HG03354 (cell line): ENCODE results near the gene LEKR1.
"Not testable (repeated sequence)": the region's sequence is repeated elsewhere in the genome, so short reads cannot be mapped to it uniquely, and the experiment has no call there.

ENCODE experiments used
- ATAC-seq: cut with Tn5 transposase; IDR thresholded peaks from one replicate; pipeline ENCODE4 v1.9.1; 2021; ENCODE audit warnings: mild to moderate bottlenecking; ENCODE audit not compliant: unreplicated experiment, poor library complexity, severe bottlenecking

LEKR1 gene

DNA sequence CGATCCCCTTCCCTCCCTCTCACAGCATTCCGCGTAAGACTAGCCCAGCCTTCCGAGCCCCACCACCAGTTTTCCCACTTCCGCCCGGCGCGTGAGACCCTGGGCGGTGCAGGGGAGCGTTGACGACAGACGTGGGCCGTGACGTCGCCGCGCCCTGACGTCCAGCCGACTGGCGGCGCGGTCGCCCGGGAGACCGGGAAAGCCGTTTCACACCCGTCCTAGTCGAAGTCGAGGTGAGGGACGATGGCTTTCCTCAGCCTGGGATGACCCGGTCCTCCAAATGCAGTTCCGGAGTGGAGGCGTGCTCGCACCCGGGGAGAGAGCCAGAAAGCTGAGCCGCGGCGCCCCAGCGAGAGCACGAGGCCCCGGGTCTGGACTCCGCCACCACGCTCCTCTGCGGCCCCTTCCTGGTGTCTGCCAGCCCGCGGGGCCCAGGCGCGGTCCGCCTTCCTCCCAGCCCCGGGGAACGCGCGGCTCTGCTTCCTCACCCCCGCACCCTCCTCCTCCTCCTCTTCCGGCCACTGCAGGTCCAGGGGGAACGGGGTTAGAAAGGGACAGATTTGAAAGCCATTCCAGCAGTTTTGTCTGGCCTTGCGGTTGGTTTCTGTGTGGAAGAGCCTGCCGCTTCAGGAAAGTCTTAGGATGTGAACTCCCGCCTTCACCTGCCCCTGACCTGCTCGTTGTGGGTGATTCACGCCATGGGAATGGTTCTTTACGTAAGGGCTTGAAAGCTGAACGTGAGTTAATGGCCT, at the start of gene LEKR1:
LEKR1 (plus strand) TSS at position 210 of the 752 bp plus-strand sequence. CDS start 2,977 bp downstream, outside the sequence.
- ATAC-seq = peak; percentile 85

DNA sequence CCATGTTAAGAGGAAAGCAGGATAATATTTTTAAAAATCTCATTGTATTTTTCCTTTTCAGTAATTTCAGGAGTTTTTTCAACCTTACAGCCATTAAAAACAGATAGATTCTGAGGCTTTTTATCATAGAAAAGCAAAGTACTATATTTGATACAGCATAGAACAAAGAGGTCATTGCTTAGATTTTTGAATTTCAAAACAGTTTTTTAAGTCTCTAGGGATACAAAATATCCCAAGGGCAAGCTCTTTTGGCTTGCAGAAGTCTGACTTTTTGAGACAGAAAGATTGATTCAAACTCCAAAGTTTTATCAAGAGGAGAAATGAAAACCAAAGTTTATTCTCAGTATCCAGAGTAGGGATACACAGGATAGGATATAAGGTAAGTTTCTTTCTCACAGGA, 49.3 kb upstream of the LEKR1 start:
- ATAC-seq = no peak

DNA sequence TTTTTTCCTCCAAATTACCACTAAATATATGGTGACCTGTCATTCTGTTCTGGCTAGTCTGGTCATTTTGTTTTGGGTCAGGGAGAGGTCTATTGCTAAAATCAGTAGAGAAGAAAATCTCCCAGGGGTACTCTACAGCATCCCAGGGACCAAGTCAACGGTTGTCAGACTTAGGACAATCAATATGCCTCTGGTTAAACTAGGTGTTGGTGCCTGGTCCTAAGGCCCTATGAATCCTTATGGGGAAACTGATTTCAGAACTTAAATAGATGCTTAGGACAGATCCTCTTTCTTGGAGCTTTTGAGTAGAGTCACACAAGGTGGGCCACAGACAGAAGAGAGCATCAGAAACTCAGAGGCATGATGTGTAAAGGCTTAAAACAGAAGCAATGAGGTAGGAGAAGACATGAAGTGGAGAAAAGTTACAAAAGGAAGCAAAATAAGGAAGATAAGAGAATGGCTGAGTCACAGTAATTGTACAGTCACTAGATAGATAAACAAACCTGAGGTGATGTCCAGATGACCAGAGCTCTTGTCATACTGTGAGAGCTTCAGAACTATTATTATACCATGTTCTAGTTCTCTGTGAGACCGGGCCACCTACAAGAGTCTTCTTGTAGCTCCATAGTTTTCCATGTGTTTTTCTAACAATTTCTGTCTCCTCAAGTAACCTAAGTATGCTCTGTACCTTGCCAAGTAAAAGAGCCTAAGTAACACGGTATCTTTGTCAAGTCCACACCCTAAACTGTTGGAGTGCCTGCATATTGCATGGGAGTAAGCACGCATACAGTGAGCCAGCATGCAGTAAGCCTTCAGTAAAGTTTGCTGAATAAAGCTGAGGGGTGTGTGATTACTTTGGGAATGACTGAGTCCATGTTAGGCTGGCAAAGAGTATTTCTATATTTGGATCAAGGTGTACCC, 44.6 kb upstream of the LEKR1 start:
- no peak for ATAC-seq

DNA sequence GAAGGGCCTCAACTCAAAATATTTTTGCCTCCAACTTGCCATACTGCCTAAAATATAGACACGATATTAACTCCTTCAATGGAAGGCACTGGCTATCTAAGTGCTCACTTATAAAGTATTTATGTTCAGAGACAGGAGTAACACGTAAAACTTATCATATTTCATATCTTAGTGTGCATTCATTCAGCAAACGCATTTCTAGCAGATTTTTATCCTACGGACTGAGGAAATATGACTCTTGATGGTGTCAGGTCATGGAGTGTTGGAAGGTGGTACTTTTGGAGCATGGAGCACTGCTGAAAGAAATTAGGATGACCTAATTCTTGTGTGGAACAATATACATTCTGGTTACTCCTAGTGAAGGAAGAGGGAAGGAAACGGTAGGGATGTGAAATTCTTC, 43.8 kb upstream of the LEKR1 start:
- ATAC-seq = no peak

DNA sequence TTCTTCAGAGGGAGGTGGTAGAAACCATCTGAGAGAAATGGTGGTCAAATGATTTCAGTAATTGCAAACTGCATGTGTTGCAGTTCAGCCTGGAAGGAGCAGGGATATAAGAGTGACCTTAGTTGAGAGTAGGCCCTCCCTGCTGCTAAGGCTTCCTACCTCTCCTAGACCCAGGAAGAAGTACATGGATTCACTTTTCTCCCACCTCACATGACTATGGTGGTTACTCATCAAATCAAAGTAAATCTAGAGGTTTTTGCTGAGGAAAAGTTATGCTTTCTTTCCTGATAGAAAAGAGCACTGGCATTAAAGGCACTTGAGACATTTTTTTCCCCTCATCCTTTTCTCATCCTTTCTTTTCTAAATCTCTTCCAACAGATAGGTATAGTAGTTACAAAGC, 43.2 kb upstream of the LEKR1 start:
- ATAC-seq = no peak

DNA sequence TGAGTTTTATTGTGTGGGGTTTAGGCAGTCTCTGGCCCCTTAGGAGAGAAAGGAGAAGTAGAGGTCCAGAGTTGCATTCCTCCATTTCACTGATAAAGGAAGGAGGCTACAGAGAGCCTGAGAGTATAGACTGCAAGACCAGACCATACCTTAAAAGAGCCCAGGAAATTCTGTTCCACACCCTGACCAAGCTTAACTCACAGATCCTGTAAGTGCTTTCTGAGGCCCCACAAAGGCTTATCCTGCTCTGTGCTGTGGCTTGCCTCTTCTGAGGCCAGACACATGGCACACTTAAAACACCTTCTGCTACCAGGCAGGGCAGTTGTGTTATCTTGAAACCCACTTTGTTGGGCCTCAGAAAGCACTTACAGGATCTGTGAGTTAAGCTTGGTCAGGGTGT, 39.2 kb upstream of the LEKR1 start:
- ATAC-seq = no peak

DNA sequence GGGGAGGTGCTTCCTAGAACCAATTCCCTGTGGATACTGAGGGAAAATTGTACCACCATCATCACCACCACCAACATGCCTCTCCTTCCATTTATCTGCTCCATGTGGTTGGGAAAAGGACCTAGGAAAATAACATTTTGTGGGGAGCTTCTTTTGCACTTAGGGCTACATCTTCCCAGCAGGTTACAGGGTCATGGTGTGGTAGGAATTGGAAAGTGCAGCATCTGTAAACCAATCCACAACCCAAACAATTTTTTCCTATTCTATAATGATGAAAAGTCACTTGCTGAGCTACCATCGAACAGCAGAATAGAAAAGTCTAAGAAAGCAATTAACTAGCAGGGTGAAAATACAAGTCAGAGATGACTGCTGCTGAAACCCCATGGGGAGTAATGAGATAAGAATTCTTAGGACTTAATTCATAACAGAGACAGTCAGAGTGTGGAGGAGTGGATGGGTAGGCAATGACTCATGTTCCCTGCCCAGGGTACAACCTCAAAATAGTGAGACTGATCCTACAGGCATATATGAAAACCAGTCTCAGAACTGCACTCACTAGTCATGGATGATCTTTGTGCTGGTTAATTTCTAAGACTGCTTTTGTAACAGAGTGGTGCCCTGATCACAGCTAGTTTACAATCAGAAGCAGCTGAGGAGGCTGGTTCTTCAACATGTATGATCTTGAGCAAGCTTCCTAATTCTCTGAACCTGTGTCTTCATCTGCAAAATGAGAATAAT, 38.1 kb upstream of the LEKR1 start:
- peak; percentile 67 for ATAC-seq

DNA sequence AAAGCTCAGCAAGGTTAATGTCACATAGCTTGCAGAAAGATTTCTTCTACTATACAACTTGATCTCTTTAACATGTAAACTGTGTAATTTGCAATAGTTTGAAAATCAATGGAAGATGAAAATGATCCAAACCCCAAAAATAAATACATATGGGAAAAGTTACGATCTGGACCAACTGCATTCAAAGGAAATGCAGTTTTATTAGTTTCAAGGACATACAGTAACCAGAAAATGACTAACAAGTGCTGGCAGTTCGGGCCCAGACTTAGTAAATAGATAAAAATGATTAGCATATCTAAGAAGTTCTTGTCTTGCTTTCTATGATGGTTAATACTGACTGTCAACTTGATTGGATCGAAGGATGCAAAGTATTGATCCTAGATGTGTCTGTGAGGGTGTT, 37.3 kb upstream of the LEKR1 start:
- ATAC-seq = no peak

DNA sequence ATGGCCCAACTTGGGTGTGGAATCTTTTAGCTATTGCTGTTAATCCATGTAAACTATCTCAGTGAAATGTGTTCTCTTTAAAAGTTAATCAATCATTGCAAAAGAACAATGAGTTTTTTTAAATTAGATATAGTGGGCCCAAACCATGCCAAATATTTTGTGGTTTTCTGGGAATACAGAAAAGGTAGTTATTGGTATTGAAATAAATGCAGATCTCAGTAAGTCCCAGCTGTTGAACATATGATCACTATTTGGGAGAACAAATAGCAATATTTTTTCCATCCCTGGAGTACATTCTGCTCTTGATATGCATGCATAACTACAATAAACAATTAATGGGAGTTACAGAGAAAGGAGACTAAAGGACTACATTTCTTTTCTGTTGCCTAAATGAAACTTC, 36.0 kb upstream of the LEKR1 start:
- no peak for ATAC-seq

DNA sequence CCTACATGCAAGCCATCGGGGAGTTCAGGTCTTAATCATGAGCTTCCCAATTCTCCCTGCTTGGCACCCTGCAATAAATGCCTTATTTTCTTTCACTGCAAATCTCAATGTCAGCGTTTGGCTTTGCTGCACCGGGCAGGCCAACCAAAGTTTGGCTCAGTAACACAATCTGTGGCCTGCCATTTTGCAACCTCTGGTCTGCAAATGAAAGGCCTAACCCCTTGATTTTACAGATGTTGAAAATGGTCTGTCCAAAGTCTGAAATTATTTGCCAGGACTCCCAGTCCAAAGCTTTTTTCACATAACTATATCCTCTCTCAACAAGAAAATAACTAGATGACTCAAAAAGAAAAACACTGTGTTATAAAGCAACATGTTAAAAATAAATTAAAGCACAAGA, 34.0 kb upstream of the LEKR1 start:
- ATAC-seq = no peak

DNA sequence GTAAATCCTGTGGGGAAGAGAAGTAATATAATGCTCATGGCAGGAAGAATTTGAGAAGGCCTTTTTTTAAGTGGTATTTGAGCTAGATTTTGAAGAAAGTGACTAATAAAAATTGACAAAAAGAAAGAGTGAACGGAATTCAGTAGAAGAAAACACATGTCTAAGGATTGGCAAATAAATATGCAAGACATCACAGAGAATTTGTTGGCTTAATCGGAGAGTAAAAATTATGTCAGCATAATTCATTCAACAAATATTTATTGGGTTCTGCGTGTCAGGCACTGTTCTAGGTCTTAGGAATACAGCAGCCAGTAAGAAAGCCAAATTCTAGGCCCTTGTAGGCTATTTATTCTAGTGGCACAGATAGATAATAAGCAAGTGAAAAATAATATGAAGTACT, 33.6 kb upstream of the LEKR1 start:
- no peak for ATAC-seq

DNA sequence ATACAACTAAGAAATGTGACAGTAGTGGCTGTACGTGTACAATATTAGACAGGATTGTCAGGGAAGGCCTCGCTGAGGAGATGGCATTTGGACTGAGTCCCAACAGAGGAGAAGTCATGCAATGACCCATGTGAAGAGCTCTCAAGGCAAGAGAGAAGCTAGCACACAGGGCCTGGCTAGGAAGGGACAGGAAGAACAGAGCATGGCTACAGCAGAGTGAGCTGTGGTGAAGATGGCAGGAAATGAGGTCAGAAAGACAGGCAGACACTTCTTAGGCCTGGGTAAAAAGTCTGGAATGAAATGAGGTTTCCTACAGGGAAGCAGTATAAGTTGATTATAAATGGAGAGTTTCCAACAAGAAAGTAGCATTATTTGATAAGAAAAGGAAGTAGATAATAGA, 33.2 kb upstream of the LEKR1 start:
- ATAC-seq = no peak

DNA sequence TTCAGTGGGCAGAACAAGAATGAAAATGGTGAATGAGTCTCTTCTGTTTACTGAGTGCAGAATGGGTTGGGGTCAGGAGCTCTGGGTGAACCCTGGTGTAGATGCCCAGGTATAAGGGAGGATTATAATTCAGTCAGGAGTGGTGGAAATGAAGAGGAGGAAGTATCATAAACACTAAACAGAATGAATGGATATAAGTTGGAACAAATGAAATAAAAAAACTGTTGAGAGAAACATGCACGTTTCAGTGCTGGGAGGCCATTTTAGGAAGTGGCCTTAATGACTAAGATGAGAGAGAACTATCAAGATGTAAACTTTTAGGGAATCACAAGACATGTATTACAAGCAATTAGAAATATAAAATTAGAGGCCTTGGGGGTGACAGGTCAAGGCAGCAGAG, 32.8 kb upstream of the LEKR1 start:
- no peak for ATAC-seq

DNA sequence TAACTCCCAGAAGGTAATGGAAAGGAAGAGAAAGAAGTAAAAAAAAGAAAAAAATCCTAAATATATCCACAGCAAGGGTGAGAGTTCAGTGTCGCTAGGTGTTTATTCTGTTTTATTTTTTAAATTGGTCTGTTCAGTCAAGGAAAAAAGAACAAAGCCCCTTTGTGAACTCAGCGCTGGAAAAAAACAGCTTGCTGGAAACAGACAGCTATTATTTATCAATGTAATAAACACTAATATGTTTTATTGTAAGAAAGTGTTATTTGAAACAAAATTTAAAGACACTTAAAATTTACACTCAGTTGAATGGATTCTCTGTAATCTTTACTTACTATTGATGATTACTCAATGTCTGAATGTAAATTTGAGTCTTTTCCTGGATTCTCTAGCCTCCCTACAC, 32.3 kb upstream of the LEKR1 start:
- no peak for ATAC-seq

DNA sequence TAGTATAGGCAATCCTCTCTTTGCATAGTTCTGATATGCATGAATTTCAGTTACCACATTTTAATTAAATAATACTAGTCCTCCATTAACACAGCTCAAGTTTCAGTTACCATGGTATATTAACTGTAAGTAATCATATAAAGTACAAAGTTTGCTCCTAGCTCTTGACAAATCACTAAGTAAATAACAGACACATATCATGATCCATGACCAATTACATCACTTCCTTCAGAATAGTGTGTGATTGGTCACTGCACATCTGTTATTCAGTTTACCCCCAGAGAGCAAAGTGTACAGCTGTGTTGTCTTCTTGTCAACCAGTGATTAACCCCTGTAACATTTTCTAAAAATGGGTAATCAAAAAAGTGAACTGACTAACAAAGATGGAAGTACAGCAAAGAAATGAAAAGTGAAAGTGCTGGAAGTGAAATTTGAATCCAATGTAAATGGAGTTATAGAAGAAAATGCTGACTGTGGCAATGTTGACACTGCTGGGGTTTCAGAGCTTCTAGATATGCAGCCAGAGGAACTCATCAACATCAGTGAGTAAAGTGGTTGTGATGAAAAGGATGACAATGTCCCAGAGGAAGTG, 30.2 kb upstream of the LEKR1 start:
- ATAC-seq = peak; percentile 57

DNA sequence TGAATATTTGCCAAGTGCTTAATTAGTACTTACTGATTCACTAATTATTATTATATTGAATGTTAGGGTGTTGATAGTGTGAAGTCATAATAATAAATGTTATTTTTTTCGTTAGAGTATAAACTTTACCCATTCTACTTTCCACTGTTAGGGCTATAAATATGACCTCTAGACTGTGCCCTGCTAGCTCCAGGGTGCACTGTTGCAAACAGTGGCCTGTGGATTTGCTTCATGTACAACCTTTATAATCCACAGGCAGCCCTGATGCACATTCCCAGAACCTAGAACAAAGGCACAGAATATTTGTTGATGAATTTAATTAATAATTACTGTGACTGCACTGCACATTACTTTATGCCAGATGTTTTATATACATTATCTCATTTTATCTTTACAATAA, 28.8 kb upstream of the LEKR1 start:
- no peak for ATAC-seq

DNA sequence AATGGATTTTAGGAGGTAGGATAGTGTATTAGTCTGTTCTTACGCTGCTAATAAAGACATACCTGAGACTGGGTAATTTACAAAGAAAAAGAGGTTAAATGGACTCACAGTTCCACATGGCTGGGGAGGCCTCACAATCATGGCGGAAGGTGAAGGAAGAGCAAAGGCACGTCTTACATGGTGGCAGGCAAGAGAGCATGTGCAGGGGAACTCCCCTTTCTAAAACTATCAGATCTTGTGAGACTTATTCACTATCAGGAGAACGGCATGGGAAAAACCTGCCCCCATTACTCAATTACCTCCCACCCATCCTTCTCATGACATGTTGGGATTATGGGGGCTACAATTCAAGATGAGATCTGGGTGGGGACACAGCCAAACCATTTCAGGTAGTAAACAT, 25.9 kb upstream of the LEKR1 start:
- not testable (repeated sequence) for ATAC-seq

DNA sequence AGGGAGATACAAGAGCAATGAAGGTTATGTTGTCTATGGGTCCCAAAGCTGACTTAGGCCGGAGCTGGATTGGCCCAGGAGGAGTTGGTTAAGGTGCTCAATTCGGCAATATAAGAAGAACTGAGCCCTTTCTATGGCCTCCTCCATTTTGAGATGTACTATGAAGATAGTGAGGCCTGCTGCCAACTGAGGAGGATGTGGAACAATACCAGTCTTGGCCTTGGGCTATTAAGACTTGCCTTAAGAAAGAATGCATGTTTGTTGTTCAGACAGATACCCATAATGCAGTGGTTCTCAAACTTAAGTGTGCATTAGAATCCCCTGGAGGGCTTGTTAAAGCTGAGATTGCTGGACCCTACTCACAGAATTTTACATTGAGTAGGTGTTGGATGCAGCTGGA, 24.4 kb upstream of the LEKR1 start:
- ATAC-seq = no peak

DNA sequence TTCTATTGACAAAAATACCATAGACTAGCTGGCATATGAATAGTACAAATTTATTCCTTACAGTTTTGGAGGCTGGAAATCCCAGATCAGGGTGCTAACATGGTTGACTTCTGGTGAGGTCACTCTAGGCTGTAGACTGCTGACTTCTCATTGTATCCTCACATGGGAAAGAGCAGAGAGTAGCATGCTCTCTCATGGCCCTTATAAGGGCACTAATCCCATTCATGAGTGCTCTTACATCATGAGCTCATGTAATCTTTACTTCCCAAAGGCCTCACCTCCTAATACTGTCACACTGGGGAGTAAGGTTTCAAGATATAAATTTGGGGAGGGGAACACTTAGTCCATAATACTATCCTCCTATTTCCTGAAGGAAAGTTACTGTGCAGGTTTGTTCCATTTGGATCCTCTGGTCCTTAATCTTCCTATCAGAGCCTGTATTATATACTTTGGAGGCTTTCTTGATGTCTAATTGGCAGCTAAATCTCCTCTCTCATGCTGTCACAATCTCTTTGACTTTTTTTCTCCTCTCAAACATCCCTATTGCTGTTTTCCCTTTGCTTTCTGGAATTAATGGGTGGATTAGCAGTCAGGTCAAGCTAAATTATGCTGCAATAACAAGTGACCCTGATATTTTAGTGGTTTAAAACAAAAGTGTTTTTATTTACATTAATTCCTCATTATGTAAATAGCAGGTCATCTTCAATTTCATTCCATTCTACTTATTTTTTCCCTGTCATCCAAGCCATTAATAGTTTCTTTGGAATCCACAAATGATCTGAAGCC, 23.1 kb upstream of the LEKR1 start:
- no peak for ATAC-seq
